Occipital lobe (tissue), 2 donors: ENCODE results near the gene STARD3. TPM values are rescaled to one million over a fixed set of nuclear protein-coding genes. Genes with fewer than 3 reads are reported as not detected.

Experiments
- DNase-seq: peaks from one replicate; lab custom pipeline; 2025; lab: John Stamatoyannopoulos, UW
- total RNA-seq: library from RNA; depleted of rRNA; stranded (reverse); fragments of >200 nt; gene quantifications from one replicate; pipeline ENCODE4 v1.2.3, GENCODE V29; 2014

The STARD3 gene
- total RNA-seq, 1 donor from 2014 or later = 16.2 TPM

DNA sequence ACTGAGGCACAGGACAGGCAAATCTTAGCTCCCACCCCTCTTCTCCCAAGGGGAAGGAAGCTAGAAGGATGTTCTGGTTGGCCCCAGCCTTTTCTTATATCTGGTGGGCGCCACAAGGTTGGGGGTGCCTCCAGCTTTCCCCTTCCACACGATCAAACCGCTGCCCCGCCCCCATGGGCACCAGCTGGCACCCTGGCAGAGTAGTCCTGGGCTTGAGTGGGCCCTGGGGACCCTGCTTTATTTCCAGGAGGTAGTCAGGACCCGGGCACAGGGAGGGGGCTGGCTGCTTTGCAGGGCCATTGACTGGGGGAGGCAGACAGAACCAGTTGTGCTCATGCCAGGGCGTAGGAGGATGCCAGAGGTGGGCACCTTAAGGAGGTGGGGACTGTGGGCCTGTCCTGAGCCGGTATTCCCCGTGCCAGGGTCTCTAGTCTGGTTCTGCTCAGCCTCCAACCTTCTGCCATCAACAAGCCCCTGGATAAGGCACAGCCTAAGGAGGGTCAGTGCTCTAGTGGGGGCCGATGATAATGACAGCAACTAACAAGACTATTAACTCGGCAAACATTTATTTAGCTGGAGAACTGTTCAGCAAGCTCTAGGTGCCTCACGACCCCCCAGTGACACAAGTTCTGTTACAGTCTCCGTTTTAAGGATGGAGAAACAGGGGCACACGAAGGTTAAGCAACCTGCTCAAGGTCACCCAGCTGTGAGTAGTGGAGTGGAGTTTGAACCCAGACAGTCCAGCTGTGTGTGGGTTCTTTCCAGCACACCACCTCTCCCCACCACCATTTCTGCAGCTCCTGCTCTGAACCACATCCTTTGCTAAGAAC, 17.8 kb upstream of the STARD3 start:
- no peak for DNase-seq

DNA sequence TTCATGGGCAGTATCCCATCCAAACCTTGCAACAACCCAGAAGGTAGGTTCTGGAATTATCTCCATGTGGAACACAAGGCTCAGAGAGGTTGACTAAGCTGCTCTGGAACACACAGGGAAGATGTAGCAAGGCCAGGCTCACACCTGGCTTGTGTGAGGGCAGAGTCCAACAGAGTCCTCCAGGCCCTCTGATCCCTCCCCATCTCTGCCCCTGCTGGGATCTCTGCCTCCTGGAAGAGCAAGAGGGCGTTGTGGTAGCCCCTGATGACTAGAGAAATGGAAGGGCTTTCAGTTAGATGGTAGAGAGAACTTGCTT, 17.2 kb upstream of the STARD3 start:
- DNase-seq = no peak

DNA sequence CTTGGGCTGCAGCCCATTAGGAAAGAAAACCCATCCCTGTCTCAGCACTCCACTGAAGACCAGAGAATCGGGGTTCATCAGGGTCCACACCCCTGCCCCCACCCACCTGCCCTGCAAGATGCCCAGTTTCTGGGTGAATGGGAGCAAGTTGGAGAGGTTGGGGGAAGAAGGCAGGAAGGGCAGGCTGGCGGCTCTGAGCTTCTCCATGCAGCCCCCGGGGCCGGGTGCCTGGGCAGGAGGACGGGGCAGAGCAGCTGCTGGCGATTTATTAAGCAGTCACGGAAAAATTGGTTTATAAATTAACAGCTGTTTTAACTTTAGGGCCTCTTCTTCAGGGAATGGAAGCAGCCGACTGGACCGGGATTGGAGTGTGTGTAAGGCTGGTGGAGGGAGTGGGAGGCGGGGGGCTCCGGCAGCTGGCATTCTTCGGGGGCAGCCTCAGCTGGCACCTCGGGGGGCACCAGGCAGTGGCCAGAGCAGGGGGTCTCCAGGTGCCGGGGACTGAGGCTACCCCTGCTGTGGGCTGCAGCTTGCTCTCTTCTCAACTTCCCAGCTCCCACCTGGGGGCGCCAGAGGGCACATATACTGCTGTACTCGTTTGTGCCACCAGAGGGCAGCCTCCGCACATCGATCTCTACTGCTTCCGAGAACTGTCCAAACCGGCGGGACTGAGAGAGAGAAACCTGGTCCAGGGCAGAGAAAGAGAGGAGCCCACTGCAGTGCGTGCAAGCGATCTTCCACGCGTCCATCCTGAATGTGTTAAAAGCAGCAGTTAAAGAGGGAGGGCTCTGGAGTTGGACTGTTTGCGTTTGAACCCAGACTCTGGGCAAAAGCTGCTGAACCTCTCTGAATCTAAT, 15.2 kb upstream of the STARD3 start:
- DNase-seq = peak; percentile 79

DNA sequence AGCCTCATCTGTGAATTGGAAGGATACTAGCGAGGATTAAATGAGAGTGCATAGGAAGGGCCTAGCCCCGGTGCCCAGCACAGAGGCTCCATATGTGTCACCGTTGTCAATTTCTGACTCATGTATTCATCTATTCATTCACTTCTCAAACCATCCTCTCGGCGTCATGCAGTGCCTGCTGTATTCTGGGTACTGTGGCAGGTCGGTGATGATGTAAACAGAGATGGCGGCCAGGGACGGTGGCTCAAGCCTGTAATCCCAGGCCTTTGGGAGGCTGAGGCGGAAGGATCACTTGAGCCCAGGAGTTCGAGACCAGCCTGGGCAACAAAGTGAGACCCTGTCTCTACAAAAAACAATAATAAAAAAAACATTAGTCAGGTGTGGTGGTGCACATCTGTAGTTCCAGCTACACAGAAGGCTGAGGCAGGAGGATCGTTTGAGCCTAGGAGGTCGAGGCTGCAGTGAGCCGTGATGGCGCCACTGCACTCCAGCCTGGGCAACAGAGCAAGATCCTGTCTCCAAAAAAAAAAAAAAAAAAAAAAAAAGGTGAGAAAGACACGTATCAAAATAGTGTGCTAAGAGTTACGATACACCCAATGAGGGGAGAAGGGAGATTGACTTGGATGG, 14.5 kb upstream of the STARD3 start:
- no peak for DNase-seq

DNA sequence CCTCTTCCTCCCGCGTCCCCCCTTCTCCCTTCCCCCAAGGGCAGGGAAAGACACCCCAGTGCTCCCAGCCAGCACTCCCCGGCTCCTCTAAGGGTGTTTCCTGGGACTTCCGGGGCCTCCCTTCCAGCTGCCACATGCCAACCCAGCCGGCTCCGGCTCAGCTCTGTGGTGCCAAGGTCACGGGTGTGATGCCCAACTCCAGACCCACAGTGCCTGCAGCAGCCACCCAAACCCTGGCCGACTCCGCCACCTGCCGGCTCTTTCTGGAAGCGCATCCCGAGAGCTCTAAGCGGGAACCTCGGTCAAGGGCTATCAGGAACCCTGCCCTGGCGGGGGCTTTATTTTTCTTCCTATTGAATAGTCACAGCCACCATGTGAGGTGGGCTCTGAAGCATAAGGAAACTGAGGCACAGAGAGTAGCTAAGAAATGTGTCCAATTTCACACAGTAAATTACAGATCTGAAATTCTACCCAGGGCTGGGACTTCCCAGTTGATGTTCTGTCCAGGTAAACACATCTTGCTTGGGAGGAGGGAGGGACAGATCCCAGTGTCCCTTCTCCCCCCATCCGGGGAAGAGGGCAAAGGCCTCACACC, 13.5 kb upstream of the STARD3 start:
- peak; percentile 85 for DNase-seq

DNA sequence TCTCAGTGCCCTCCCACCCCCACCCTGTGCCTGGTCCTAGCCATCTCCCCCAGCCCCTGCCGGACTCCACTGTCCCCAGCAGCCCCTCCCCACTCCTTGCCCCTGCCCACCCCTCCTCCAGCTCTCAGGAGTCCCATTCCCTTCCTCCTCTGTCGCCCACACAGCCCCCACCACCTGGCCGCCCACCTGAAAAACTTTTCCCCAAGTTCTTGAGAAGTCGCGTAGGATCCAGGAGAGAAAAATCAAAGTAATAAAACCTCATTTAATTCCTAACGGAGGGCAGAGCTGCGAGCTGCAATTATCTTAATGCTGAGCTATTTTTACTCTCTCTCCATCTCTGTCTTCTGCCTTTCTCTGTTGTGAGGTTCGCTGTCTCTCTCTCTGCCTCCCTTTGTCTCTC, 12.6 kb upstream of the STARD3 start:
- no peak for DNase-seq

DNA sequence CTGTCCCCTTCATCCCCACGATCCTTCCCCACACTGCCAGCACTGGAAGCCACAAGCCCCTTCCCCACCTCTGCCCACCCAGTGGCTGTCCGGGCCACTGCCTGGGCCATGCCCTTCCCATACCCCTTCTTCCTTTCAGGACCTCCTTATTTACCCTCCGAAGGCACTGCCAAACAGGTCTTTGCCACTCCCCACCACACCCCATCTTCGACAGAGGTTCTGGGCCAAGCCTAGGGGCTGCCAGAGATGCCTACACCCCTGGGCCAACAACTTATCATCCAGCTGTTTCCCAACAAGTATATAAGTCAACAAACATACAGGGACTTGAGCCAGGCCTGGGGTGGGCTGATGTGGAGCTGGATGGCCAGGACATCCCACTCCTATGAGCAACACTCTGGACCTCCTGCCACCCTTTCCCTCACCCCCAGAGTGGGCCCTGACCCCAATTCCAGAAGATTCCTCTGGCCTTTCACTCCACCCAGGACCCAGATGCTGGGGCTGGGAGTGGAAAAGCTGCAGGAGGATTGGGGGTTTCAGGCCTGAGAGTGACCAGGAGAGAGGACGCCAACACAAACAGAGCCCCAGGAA, 11.7 kb upstream of the STARD3 start:
- no peak for DNase-seq

DNA sequence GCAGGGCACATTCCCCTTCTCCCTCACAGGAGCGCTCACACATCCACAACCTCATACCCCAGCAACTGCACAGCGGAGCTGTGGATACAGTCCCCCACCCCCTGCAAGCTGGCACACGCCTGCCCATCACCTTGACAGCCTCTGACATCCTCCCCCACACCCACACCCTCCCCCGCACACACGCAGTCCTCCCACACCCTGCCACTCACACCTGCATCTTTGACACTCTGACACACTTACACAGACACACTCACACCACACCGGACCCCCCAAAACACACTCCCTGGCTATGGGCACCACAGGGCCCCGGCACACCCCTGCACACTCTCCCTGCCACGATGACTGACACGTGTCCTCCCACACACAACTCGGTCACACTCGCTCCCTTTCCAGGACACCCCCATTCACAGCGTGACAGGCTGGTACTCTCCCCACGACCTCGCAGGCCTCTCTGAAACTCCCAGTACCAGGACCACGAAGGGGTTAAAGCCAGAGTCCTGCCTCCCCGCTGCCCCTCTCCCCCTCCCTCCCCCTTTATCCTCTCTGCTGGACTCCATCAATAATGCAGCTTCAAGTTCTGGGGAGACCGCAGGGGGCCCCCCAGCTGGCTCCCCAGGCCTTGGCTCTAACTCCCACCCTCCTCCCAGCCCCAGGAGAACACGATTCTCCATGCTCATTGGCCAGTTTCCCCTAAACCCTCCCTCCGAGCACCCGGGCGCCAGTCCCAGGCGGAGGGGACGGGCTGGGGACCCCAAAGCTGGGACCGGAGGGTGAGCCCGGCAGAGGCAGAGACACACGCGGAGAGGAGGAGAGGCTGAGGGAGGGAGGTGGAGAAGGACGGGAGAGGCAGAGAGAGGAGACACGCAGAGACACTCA, 10.5 kb upstream of the STARD3 start, which contains the start of gene PPP1R1B:
Gene PPP1R1B, plus strand, starts transcription at position 782 of the 876 bp plus-strand sequence. CDS start 441 bp downstream, outside the sequence.
- DNase-seq = no peak

DNA sequence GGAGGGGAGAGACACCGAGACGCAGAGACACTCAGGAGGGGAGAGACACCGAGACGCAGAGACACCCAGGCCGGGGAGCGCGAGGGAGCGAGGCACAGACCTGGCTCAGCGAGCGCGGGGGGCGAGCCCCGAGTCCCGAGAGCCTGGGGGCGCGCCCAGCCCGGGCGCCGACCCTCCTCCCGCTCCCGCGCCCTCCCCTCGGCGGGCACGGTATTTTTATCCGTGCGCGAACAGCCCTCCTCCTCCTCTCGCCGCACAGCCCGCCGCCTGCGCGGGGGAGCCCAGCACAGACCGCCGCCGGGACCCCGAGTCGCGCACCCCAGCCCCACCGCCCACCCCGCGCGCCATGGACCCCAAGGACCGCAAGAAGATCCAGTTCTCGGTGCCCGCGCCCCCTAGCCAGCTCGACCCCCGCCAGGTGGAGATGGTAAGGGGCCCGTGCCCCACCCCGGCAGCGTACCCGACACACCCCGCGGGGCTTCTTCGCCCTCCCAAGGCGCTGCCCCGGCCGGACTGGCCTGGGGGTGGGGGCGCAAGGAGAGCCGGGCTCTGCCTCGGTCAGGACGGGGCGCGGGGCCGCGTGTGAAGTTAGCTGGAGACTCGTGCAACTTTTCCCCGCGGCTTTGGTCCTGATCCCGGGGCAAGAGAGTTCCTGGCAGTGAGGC, 9.8 kb upstream of the STARD3 start:
- DNase-seq = no peak

DNA sequence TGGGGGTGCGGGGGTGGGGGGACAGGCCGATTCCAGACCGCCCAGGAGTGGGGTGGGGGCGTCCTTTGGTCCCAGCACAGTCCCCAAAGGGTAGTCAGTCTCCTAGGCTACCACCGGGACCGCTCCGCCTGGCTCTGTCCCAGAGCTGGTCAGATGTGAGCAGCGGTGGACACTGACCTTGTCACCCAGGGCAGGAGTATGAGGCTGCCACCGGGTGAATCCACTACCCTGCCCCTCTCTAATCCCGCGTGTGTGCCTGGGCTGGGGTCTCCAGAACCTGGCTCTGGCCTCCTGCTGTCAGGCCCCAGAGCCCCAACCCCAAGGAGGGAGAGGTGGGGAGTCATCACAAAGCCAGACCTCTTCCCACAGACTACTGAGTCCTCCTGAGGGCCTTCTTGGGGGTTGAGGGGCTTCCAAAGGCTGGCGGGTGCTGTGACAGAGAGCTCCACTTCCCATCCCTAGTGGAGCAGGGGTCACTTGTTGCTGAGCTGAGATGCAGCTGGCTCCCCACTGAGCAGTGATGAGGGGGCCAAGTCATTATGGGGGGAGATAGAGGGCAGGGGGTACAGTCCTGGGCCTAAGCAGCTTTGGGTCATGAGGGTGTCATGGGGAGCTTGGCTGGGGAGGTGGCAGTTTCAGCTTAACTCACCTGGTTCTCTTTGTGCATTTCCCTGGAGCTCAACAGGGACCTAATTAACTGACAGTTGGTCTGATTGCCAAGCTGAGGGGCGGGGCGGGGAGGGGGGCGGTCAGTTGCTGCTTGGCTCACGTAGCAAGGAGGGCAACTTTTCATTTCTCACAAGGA, 9.0 kb upstream of the STARD3 start:
- no peak for DNase-seq

DNA sequence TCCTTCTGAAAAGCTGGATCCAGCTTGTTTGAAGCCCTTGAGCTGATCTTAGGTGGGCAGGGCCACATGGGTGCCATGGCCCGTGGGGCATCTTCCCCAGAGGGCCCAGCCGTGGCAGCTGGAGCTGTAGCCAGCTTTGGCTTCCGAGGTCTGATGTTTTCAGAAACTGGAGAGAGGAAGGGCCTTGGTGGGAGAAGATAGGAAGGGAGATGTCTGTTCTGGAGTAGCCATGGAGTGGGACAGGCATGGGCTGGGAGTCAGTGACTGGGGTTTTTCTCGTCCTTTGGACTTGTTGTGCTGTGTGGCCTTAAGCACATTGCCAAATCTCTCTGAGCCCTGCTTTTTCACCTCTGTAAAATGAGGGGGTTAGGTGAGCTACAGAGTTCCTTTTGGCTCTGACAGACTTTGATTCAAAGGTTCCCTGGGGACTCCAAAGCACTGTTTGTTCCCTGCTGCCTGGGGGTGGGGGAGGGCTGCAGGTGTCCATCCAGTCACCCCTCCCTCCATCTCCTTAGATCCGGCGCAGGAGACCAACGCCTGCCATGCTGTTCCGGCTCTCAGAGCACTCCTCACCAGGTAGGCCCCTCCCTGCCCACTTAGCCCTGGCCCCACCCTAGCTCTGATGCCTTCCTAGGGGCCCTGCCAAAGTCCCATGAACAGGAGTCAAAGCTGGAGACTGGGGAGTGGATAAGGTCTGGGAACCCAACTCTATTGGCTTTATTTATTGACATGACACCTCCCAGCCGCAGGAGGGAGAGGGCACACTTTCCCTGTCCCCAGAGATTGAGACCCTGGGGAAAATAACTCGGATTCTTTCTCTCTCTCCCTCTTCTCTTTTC, 8.1 kb upstream of the STARD3 start:
- no peak for DNase-seq

DNA sequence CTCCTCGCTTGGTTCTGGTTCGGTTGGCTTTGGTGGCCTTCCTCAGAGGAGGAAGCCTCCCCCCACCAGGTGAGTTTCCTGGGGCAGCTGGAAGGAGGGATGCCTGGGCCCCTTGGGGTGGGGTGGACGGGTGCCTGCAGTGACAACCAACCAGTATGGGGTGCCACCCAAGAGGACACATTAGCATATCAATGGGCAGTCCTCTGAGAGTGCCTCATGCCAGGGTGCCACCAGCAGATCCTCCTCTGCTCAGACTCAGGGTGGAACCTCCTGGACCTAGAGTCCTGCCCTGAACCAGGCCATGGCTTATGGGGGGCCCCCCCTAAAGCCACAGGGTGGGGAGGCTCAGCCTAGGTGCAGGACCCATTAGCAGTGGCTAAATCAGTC, 7.5 kb upstream of the STARD3 start:
- no peak for DNase-seq

DNA sequence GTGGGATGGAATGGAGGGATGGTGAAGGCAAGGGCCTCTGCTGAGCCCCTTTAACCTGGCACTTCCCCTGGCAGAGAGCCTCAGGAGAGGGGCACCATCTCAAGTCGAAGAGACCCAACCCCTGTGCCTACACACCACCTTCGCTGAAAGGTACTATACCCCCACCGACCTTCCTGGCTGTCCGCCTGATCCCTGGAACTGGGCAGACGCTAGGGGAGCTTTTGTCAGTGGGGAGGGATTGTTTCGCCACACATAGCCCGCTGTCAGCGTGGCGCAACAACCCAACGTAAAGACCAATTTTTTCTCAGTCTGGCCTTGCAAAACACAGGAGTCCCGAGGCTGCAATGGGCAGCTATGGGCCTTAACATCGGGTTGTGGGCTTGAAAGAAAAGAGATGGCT, 7.0 kb upstream of the STARD3 start:
- DNase-seq = no peak

DNA sequence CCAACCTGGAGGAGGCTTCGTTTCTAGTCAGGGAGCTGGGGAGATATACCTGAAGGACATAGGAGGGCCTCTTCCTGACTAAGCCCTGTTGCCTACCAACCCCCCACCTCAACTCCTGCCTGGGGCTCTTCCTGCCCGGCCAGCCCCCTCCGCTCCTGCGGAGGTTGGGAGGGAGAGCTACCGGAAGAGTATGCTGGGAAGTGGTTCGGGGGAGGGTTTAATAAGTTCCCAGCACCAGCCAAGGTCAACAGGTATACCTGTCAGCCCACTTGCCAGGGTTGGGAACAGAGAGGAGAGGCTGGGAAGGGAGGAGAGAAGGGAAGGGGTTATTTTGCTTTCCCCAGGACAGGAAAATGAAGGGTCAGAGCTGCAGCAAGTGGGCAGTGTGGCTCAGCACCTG, 5.5 kb upstream of the STARD3 start:
- no peak for DNase-seq

DNA sequence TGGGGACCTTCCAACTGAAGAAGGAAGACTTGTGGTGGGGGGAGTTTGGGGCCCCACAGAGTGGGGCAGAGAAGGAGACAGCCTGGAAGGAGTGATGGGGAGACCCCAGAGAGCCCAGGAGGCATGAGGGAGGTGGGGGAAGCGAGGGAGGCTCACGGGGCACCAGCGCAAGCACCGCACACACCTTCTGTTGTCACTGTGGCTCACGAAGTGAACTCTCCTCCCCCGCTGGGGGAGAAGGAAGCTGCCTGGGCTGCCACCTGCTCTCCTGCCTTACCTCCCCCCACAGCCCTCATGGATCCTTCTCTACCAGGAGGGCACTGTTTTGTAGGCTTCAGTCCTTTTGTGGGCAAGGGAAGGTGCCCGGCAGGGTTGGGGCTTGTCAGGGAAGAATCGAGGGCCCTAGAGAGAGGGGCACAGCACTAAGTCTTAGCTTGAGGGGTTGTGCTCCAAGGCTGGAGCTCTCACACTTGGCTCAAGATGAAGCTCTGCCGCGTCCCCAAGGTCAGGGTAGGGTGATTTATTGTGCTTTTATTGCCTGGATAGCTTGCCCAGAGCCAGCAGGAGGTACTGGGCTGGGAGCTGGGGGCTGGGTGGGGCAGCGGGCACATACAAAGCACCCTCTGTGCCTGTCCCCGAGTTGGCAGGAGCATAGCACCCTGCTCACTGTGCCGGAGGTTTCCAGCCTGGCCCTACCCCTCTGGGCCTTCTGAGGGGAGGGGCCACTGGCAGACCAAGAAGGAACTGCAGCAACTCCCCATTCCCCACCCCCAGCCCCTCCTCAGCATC, 4.6 kb upstream of the STARD3 start:
- DNase-seq = peak; percentile 51

DNA sequence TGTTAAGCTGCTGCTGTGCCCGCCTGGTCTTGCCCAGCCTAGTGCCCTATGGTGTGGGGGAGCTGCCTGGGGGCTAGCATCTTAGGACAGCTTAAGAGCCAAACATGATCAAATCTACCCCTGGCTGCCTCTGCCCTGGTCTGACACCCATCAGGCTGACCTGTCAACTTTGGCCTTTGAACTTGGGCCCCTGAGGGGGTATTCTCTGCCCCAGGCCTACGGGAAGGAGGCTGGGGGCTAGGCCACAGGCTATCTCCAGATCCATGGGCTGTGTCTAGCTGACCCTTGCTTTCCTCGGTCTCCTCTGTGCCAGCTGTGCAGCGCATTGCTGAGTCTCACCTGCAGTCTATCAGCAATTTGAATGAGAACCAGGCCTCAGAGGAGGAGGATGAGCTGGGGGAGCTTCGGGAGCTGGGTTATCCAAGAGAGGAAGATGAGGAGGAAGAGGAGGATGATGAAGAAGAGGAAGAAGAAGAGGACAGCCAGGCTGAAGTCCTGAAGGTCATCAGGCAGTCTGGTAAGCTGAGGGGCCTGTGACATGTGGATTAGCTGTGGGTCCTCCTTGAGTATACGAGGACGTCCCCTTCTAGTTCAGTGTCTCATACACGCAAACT, 3.3 kb upstream of the STARD3 start:
- DNase-seq = no peak

DNA sequence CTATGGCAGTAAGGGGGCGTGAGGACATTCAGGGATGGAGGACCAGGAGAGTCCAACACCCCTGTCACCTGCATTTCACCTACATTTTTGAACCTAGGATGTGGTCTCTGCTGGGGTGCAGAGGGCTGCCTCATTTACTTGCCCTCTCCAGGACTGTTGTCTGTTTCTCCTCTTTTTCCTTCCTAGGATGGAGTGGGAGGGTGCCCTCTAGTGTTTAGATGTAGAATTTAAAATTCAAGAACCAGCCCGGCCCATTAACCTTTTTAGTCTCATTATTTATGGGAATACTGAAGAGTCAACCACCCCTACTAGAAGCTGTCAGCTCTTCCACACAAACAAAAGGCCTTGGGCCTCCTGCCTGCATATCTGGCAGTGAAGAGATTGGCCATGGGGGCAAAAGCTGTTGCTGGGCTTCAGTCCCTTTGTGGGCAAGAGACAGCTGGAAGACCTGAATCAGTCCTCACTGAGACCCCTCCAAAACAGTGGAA, 2.5 kb upstream of the STARD3 start:
- no peak for DNase-seq
